ENCODE data around the gene TUBA4A.

TUBA4A gene

DNA sequence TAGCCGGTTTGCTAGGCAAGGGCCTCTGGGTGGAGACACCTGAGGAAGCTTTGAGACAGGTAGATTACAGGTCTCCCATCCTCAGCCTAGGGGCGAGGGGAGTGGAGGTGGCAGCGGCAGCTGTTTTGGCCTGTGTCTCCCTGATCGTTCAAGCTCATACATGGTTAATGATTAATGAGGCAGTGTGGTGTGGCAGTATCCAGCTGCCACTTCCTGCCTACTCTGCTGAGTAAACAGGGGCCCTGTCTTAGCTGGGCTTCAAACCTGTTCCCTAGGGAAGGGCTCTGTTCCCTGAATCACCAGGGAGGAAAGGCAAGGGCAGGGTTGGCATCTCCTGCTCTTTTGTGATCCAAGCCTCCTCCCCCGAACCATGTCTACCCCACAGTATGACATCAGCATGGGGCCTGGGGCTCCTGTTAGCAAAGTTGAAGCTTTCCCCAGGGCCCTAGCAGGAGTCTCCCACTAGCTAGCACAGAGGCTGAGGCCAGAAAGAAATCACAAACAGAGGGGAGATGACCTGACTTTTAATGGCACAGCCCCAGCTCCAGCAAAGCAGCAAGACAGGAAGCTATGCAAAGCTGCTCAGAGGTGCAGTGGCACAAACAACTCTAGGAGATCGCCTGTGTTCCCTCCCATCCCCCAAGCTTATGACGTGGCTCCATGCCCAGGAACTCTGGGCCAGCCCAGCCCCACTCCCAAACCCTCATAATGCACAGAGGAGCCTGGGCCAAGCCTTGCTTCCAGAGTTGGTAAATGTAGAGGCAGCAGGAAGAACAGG lies 4.3 kb downstream of the TUBA4A start:
- CTCF ChIA-PET: interaction anchor here (0.6 to 6.2 kb wide), 4 partner anchors 27 to 180 kb away, joined by 3 to 83 read pairs (median 21); partner anchors contain the start of gene DNAJB2
- Histone ChIP-seq H3K4me1 (ENCODE audit: control insufficient read depth, insufficient read depth, low read length) (peaks cover 10% of the 10 kb centered on the region), H3K27ac (ENCODE audit: extremely low read depth, low read depth, low read length) (no peak overlapping the region; the same call in 1 of the 2 replicates)
- TF ChIP-seq, protein P1, sequence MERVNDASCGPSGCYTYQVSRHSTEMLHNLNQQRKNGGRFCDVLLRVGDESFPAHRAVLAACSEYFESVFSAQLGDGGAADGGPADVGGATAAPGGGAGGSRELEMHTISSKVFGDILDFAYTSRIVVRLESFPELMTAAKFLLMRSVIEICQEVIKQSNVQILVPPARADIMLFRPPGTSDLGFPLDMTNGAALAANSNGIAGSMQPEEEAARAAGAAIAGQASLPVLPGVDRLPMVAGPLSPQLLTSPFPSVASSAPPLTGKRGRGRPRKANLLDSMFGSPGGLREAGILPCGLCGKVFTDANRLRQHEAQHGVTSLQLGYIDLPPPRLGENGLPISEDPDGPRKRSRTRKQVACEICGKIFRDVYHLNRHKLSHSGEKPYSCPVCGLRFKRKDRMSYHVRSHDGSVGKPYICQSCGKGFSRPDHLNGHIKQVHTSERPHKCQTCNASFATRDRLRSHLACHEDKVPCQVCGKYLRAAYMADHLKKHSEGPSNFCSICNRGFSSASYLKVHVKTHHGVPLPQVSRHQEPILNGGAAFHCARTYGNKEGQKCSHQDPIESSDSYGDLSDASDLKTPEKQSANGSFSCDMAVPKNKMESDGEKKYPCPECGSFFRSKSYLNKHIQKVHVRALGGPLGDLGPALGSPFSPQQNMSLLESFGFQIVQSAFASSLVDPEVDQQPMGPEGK (tag by site-specific recombination; IDR thresholded peaks at IDR 0.05): peak; percentile 66
- TF ChIP-seq SP3 (tag by site-specific recombination; IDR thresholded peaks at IDR 0.05) (peak; percentile 27; the same call in 1 of the 2 replicates), MZF1 (tag by site-specific recombination; IDR thresholded peaks at IDR 0.05; ENCODE audit: borderline replicate concordance) (no peak), SP7 (tag by site-specific recombination; IDR thresholded peaks at IDR 0.05) (peak; percentile 70), ZNF76 (tag by site-specific recombination; IDR thresholded peaks at IDR 0.05; ENCODE audit: borderline replicate concordance, low read depth) (peak; percentile 38; the same call in 1 of the 2 replicates), MEIS1 (CRISPR knock-in tag; IDR thresholded peaks at IDR 0.05; ENCODE audit: borderline replicate concordance) (no peak), ZNF335 (tag by site-specific recombination; conservative IDR thresholded peaks at IDR 0.05) (peak; percentile 64), ZNF341 (tag by site-specific recombination; IDR thresholded peaks at IDR 0.05; ENCODE audit: low read depth) (peak; percentile 92), ZNF830 (tag by site-specific recombination; IDR thresholded peaks at IDR 0.05; ENCODE audit: low read depth) (no peak), ZBTB48 (tag by site-specific recombination; IDR thresholded peaks at IDR 0.05) (peak; percentile 94), ZNF416 (tag by site-specific recombination; IDR thresholded peaks at IDR 0.05) (no peak), ZNF660 (tag by site-specific recombination; IDR thresholded peaks at IDR 0.05) (peak; percentile 44; the same call in 1 of the 2 replicates), ZNF510 (tag by site-specific recombination; IDR thresholded peaks at IDR 0.05; ENCODE audit: insufficient replicate concordance) (no peak), ZNF629 (tag by site-specific recombination; IDR thresholded peaks at IDR 0.05) (peak; percentile 95), ZIC2 (tag by site-specific recombination; IDR thresholded peaks at IDR 0.05) (peak; percentile 90), GLIS1 (tag by site-specific recombination; IDR thresholded peaks at IDR 0.05) (peak; percentile 27; the same call in 1 of the 2 replicates), ZFHX2 (tag by site-specific recombination; conservative IDR thresholded peaks at IDR 0.05) (0 out of 2 replicates have a peak, but pooled peaks have one; percentile 14), ZNF530 (tag by site-specific recombination; IDR thresholded peaks at IDR 0.05; ENCODE audit: low read depth) (peak; percentile 98), ZEB2 (tag by site-specific recombination; IDR thresholded peaks at IDR 0.05) (peak; percentile 34; the same call in 1 of the 2 replicates), ZNF24 (tag by site-specific recombination; IDR thresholded peaks at IDR 0.05) (0 out of 2 replicates have a peak, but pooled peaks have one; percentile 79), ZNF2 (tag by site-specific recombination; IDR thresholded peaks at IDR 0.05) (0 out of 2 replicates have a peak, but pooled peaks have one; percentile 42), ZNF664 (tag by site-specific recombination; IDR thresholded peaks at IDR 0.05) (no peak), ZBTB21 (tag by site-specific recombination; IDR thresholded peaks at IDR 0.05) (peak; percentile 88), SP2 (tag by site-specific recombination; IDR thresholded peaks at IDR 0.05) (peak; percentile 27; the same call in 1 of the 2 replicates), SCRT1 (tag by site-specific recombination; IDR thresholded peaks at IDR 0.05; ENCODE audit: borderline replicate concordance) (no peak), WT1 (tag by site-specific recombination; IDR thresholded peaks at IDR 0.05) (0 out of 2 replicates have a peak, but pooled peaks have one; percentile 18), OSR2 (tag by site-specific recombination; IDR thresholded peaks at IDR 0.05) (peak; percentile 64), ZSCAN16 (tag by site-specific recombination; IDR thresholded peaks at IDR 0.05) (peak; percentile 93)
- TF ChIP-seq, protein P2, sequence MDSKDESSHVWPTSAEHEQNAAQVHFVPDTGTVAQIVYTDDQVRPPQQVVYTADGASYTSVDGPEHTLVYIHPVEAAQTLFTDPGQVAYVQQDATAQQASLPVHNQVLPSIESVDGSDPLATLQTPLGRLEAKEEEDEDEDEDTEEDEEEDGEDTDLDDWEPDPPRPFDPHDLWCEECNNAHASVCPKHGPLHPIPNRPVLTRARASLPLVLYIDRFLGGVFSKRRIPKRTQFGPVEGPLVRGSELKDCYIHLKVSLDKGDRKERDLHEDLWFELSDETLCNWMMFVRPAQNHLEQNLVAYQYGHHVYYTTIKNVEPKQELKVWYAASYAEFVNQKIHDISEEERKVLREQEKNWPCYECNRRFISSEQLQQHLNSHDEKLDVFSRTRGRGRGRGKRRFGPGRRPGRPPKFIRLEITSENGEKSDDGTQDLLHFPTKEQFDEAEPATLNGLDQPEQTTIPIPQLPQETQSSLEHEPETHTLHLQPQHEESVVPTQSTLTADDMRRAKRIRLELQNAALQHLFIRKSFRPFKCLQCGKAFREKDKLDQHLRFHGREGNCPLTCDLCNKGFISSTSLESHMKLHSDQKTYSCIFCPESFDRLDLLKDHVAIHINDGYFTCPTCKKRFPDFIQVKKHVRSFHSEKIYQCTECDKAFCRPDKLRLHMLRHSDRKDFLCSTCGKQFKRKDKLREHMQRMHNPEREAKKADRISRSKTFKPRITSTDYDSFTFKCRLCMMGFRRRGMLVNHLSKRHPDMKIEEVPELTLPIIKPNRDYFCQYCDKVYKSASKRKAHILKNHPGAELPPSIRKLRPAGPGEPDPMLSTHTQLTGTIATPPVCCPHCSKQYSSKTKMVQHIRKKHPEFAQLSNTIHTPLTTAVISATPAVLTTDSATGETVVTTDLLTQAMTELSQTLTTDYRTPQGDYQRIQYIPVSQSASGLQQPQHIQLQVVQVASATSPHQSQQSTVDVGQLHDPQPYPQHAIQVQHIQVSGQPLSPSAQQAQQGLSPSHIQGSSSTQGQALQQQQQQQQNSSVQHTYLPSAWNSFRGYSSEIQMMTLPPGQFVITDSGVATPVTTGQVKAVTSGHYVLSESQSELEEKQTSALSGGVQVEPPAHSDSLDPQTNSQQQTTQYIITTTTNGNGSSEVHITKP (tag by site-specific recombination; IDR thresholded peaks at IDR 0.05): peak; percentile 88
- TF ChIP-seq, protein P3, sequence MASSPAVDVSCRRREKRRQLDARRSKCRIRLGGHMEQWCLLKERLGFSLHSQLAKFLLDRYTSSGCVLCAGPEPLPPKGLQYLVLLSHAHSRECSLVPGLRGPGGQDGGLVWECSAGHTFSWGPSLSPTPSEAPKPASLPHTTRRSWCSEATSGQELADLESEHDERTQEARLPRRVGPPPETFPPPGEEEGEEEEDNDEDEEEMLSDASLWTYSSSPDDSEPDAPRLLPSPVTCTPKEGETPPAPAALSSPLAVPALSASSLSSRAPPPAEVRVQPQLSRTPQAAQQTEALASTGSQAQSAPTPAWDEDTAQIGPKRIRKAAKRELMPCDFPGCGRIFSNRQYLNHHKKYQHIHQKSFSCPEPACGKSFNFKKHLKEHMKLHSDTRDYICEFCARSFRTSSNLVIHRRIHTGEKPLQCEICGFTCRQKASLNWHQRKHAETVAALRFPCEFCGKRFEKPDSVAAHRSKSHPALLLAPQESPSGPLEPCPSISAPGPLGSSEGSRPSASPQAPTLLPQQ (tag by site-specific recombination; IDR thresholded peaks at IDR 0.05): peak; percentile 52; the same call in 1 of the 2 replicates

More for the DNA sequence above, 4.3 kb downstream of the TUBA4A start:
- H3K9me3 ChIP-seq (ENCODE audit: control insufficient read depth, insufficient read depth, low read depth, low read length): no peaks in the 10 kb centered on the region
- POLR2A ChIA-PET: interaction anchor here (0.8 to 3.3 kb wide), 12 partner anchors 9 to 73 kb away, joined by 3 to 17 read pairs (median 4); partner anchors contain the start of genes ANKZF1, ATG9A, CNPPD1 and DNAJB2
- no peak overlapping the region for H3K4me3 ChIP-seq (ENCODE audit: low read depth, low read length)
- peaks cover 0 to 34% of the 10 kb centered on the region in 2 experiments; a peak in 1 of 3 replicates for H3K36me3 ChIP-seq (ENCODE audit: control insufficient read depth in 2 of 2, insufficient read depth in 1 of 2, low read length in 2 of 2)
